ENCODE results near the gene RAB11FIP2. TPM values are rescaled to one million over a fixed set of nuclear protein-coding genes. Genes with fewer than 3 reads are reported as not detected.

The RAB11FIP2 gene
- total RNA-seq, 1 experiment from 2014 or later, result 18.5 TPM

GRCh38 chr10:118033905-118034304, 12.8 kb downstream of the RAB11FIP2 start:
- no peak overlapping the region for H3K27ac ChIP-seq (ENCODE audit: low read depth, low read length, poor library complexity, severe bottlenecking)
- peaks cover 24% of the 10 kb centered on the region for H3K4me1 ChIP-seq (ENCODE audit: insufficient read depth, low read length, poor library complexity, severe bottlenecking)
- H3K9me3 ChIP-seq (ENCODE audit: low read depth, low read length, poor library complexity, severe bottlenecking), result no peaks in the 10 kb centered on the region
- H3K27me3 ChIP-seq (replicated peaks; ENCODE audit: insufficient read depth, low read depth, low read length, poor library complexity), result no peaks in the 10 kb centered on the region
- intact Hi-C loops (cut with micrococcal nuclease; ENCODE audit: unreplicated experiment), result no loop called here
- BruUV-seq (replicated peaks), result no TSS peak
- no peak for DNase-seq (ENCODE audit: low spot score)
- TF ChIP-seq EZH2 (IDR thresholded peaks at IDR 0.05; ENCODE audit: borderline replicate concordance, low read depth, low read length, poor library complexity, severe bottlenecking) (no peak), CTCF (conservative IDR thresholded peaks at IDR 0.05; ENCODE audit: low read depth, low read length) (no peak)
- ChIA-PET POLR2A (ENCODE audit: low non-redundant PET) (no interaction called here), CTCF (no interaction called here)
- no peaks in the 10 kb centered on the region for H3K36me3 ChIP-seq (ENCODE audit: insufficient read depth, low read length, poor library complexity, severe bottlenecking)
- no peak overlapping the region for H3K4me3 ChIP-seq (ENCODE audit: low read depth, low read length, poor library complexity, severe bottlenecking)

DNA sequence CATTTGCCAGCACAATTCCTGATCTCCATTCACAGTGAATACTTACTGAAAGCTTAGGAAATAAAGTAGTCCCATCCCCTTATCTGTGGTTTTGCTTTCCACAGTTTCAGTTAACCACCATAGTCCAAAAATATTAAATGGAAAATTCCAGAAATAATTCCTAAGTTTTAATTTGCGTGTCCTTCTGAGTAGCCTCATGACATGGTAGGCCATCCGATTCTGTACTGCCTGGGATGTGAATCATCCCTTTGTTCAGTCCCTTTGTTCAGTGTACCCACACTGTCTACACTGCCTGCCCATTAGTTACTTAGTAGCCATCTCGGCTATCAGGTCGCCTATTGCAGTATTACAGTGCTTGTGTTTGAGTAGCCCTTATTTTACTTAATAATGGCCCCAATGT, 14.2 kb downstream of the RAB11FIP2 start:
- no peaks in the 10 kb centered on the region for H3K27me3 ChIP-seq (replicated peaks; ENCODE audit: insufficient read depth, low read depth, low read length, poor library complexity)
- H3K4me3 ChIP-seq (ENCODE audit: low read depth, low read length, poor library complexity, severe bottlenecking), result no peak overlapping the region
- CTCF ChIA-PET, result no interaction called here
- POLR2A ChIA-PET (ENCODE audit: low non-redundant PET), result no interaction called here
- no peak for TF ChIP-seq CTCF (conservative IDR thresholded peaks at IDR 0.05; ENCODE audit: low read depth, low read length)
- TF ChIP-seq EZH2 (IDR thresholded peaks at IDR 0.05; ENCODE audit: borderline replicate concordance, low read depth, low read length, poor library complexity, severe bottlenecking), result no peak
- BruUV-seq (replicated peaks), result no TSS peak
- intact Hi-C loops (cut with micrococcal nuclease; ENCODE audit: unreplicated experiment), result no loop called here
- no peak for DNase-seq (ENCODE audit: low spot score)
- no peaks in the 10 kb centered on the region for H3K9me3 ChIP-seq (ENCODE audit: low read depth, low read length, poor library complexity, severe bottlenecking)
- H3K36me3 ChIP-seq (ENCODE audit: insufficient read depth, low read length, poor library complexity, severe bottlenecking), result no peaks in the 10 kb centered on the region
- H3K27ac ChIP-seq (ENCODE audit: low read depth, low read length, poor library complexity, severe bottlenecking), result no peak overlapping the region
- peaks cover 24% of the 10 kb centered on the region for H3K4me1 ChIP-seq (ENCODE audit: insufficient read depth, low read length, poor library complexity, severe bottlenecking)

- BruUV-seq (replicated peaks), result no TSS peak
- no peaks in the 10 kb centered on the region for H3K36me3 ChIP-seq (ENCODE audit: insufficient read depth, low read length, poor library complexity, severe bottlenecking)
- no peak for DNase-seq (ENCODE audit: low spot score)
- H3K27me3 ChIP-seq (replicated peaks; ENCODE audit: insufficient read depth, low read depth, low read length, poor library complexity), result no peaks in the 10 kb centered on the region
- TF ChIP-seq EZH2 (IDR thresholded peaks at IDR 0.05; ENCODE audit: borderline replicate concordance, low read depth, low read length, poor library complexity, severe bottlenecking) (no peak), CTCF (conservative IDR thresholded peaks at IDR 0.05; ENCODE audit: low read depth, low read length) (no peak)
- H3K4me1 ChIP-seq (ENCODE audit: insufficient read depth, low read length, poor library complexity, severe bottlenecking), result peaks cover 21% of the 10 kb centered on the region
- no peaks in the 10 kb centered on the region for H3K9me3 ChIP-seq (ENCODE audit: low read depth, low read length, poor library complexity, severe bottlenecking)
- intact Hi-C loops (cut with micrococcal nuclease; ENCODE audit: unreplicated experiment), result no loop called here
- ChIA-PET POLR2A (ENCODE audit: low non-redundant PET) (no interaction called here), CTCF (no interaction called here)
- H3K27ac ChIP-seq (ENCODE audit: low read depth, low read length, poor library complexity, severe bottlenecking), result no peak overlapping the region
- H3K4me3 ChIP-seq (ENCODE audit: low read depth, low read length, poor library complexity, severe bottlenecking), result no peak overlapping the region
These were observed 15.2 kb downstream of the RAB11FIP2 start for GRCh38 chr10:118031351-118032075.

Measured in A673 (cell line).